GM12878 (cell line): ENCODE results near the gene UQCR10. TPM values are rescaled to one million over a fixed set of nuclear protein-coding genes. Genes with fewer than 3 reads are reported as not detected.

Experiments used
- ATAC-seq: fragments of 200-7000 bp; cut with Tn5 transposase; 3 replicates; pipeline ENCODE4 v1.9.1; 2020; ENCODE audit warnings: mild to moderate bottlenecking, moderate library complexity
- BruUV-seq: library from RNA; stranded (reverse); fragments of 400-500 nt; replicated peaks from 2 replicates; lab custom pipeline; 2021; lab: Mats Ljungman, UMichigan
- CTCF ChIA-PET: fragments of 300-600 bp; sonication (Branson Sonifier 250); formaldehyde crosslinking; extraction: SDS; loops from one replicate; lab custom pipeline; 2021; ENCODE audit warnings: inconsistent platforms; lab: Yijun Ruan, JAX
- POLR2A ChIA-PET: fragments of 350-600 bp; formaldehyde crosslinking; extraction: SDS; loops from one replicate; lab custom pipeline; 2021; ENCODE audit warnings: inconsistent platforms; lab: Charles Lee
- RAD21 ChIA-PET: fragments of 300-600 bp; sonication (Branson Sonifier 250); formaldehyde crosslinking; loops from one replicate; lab custom pipeline; 2023; ENCODE audit warnings: antibody characterized with exemption; ENCODE audit not compliant: unreplicated experiment; lab: Charles Lee
- SMC1A ChIA-PET: fragments of 300-600 bp; sonication (Branson Sonifier 250); formaldehyde crosslinking; loops from one replicate; lab custom pipeline; 2023; ENCODE audit not compliant: unreplicated experiment, uncharacterized antibody; lab: Charles Lee
- DNase-seq: peaks from one replicate; pipeline ENCODE4 v3.0.0-alpha.2; 2011; ENCODE audit warnings: low read depth, low spot score
- FAIRE-seq: peaks from 3 replicates; lab custom pipeline; 2011; peaks lifted over from hg19 to GRCh38; lab: Jason Lieb, UNC
- H2AFZ ChIP-seq: 2 replicates; pipeline ENCODE4 v1.6.0; 2011; ENCODE audit warnings: low read depth, low read length, control low read depth; ENCODE audit not compliant: control insufficient read depth
- H3K27ac ChIP-seq: 2 replicates; pipeline ENCODE4 v1.5.1; 2011; ENCODE audit warnings: control low read depth; ENCODE audit not compliant: control insufficient read depth, insufficient read depth
- H3K27me3 ChIP-seq, 2 experiments: replicated peaks in 1 of 2; 2 replicates each; pipeline versions ENCODE4 v1.6.0 to v1.6.1; 2011; ENCODE audit warnings: low read length in 1 of 2; ENCODE audit not compliant: control insufficient read depth in 2 of 2, insufficient read depth in 2 of 2
- H3K36me3 ChIP-seq, 2 experiments: 2 replicates each; pipeline ENCODE4 v1.5.1; 2011; ENCODE audit warnings: low read length in 1 of 2; ENCODE audit not compliant: control insufficient read depth in 2 of 2, insufficient read depth in 2 of 2
- H3K4me1 ChIP-seq: 2 replicates; pipeline ENCODE4 v1.6.1; 2011; ENCODE audit warnings: mild to moderate bottlenecking, low read length, moderate library complexity, mixed read lengths; ENCODE audit not compliant: control insufficient read depth, insufficient read depth
- H3K4me2 ChIP-seq: 2 replicates; pipeline ENCODE4 v1.6.0; 2011; ENCODE audit warnings: control low read depth; ENCODE audit not compliant: control insufficient read depth, insufficient read depth
- H3K4me3 ChIP-seq: fragments of 200-600 bp; sonication (generic); 2 replicates; pipeline ENCODE4 v1.5.1; 2016
- H3K79me2 ChIP-seq: 2 replicates; pipeline ENCODE4 v1.6.0; 2011; ENCODE audit warnings: low read length; ENCODE audit not compliant: control insufficient read depth, insufficient read depth
- H3K9ac ChIP-seq: 2 replicates; pipeline ENCODE4 v1.8.0; 2011; ENCODE audit warnings: low read length, control low read depth, mixed read lengths; ENCODE audit not compliant: control insufficient read depth, insufficient read depth
- H3K9me3 ChIP-seq: replicated peaks from 3 replicates; pipeline ENCODE4 v1.5.1; 2011; ENCODE audit warnings: mild to moderate bottlenecking, low read length; ENCODE audit not compliant: control insufficient read depth, insufficient read depth
- H4K20me1 ChIP-seq: 2 replicates; pipeline ENCODE4 v1.6.0; 2011; ENCODE audit not compliant: control insufficient read depth, insufficient read depth
- ATF2 ChIP-seq: IDR thresholded peaks from 2 replicates; pipeline ENCODE4 v1.6.1; 2012; ENCODE audit warnings: low read length, inconsistent platforms
- BCL11A ChIP-seq: IDR thresholded peaks from 2 replicates; pipeline ENCODE4 v1.6.1; 2011; ENCODE audit warnings: low read depth, low read length
- CBX5 ChIP-seq: sonication (generic); IDR thresholded peaks from 2 replicates; pipeline ENCODE4 v1.6.1; 2016; ENCODE audit warnings: low read depth, moderate library complexity, mild to moderate bottlenecking, inconsistent platforms
- EED ChIP-seq: sonication (generic); IDR thresholded peaks from 2 replicates; pipeline ENCODE4 v1.6.1; 2016; ENCODE audit warnings: antibody characterized with exemption, low read depth
- HDGF ChIP-seq: fragments of 450-650 bp; IDR thresholded peaks from 2 replicates; pipeline ENCODE4 v1.6.1; 2016; ENCODE audit warnings: antibody characterized with exemption
- LARP7 ChIP-seq: fragments of 450-650 bp; IDR thresholded peaks from 2 replicates; pipeline ENCODE4 v1.6.1; 2017; ENCODE audit warnings: mild to moderate bottlenecking
- MEF2B ChIP-seq: fragments of 450-650 bp; IDR thresholded peaks from 2 replicates; pipeline ENCODE4 v1.6.1; 2018; ENCODE audit warnings: mild to moderate bottlenecking, moderate library complexity; ENCODE audit not compliant: partially characterized antibody, poor library complexity, severe bottlenecking
- RB1 ChIP-seq: fragments of 450-650 bp; formaldehyde crosslinking; IDR thresholded peaks from 2 replicates; pipeline ENCODE4 v1.6.1; 2017; ENCODE audit warnings: mild to moderate bottlenecking, borderline replicate concordance
- RUNX3 ChIP-seq: IDR thresholded peaks from 2 replicates; pipeline ENCODE4 v1.6.1; 2012; ENCODE audit warnings: low read length, inconsistent platforms
- TCF12 ChIP-seq: IDR thresholded peaks from 2 replicates; pipeline ENCODE4 v1.6.1; 2011; ENCODE audit warnings: low read depth, mild to moderate bottlenecking, low read length
- TCF3 ChIP-seq: IDR thresholded peaks from 2 replicates; pipeline ENCODE4 v1.6.1; 2012; ENCODE audit warnings: low read depth, mild to moderate bottlenecking, low read length, borderline replicate concordance; ENCODE audit not compliant: insufficient read depth
- WGBS: methylation state at CpG from one replicate; pipeline ENCODE4 v1.1.6; 2016; ENCODE audit warnings: low lambda C conversion rate; ENCODE audit not compliant: insufficient replicate concordance, insufficient coverage; ENCODE audit errors: missing lambda C conversion rate; 5-methylcytosine and 5-hydroxymethylcytosine counted together
- in situ Hi-C: fragments of 300-500 bp; cut with MboI; formaldehyde crosslinking; loops from 9 replicates; pipeline ENCODE4 v1.14.3; 2018; ENCODE audit warnings: mixed read lengths
- intact Hi-C: fragments of 100-400 bp; cut with micrococcal nuclease; formaldehyde crosslinking; loops from one replicate; pipeline ENCODE4 v1.14.2; 2022; ENCODE audit not compliant: unreplicated experiment
- polyA plus RNA-seq, 11 experiments: library from polyadenylated mRNA; depleted of rRNA in 4 of 11; unstranded in 6 of 11; stranded (reverse) in 5 of 11; fragments of >200 nt; fragmentation: Nextera tagmentation in 4 of 11; fragmentation: Illumina TruSeq in 1 of 11; extraction: Ambion mirVana in 4 of 11; extraction: Trizol in 1 of 11; gene quantifications; 1 replicate in 1 of 11; 2 replicates in 10 of 11; pipeline versions ENCODE4 v1.2.1 to v1.2.3, GENCODE V29; 2011 to 2016; ENCODE audit warnings: inconsistent platforms in 2 of 11, missing spikeins in 2 of 11, low read depth in 1 of 11
- total RNA-seq, 4 experiments: library from RNA; depleted of rRNA in 3 of 4; stranded (reverse); fragments of >200 nt in 3 of 4; fragmentation: Illumina TruSeq in 1 of 4; extraction: Trizol in 1 of 4; gene quantifications; 2 replicates each; pipeline versions ENCODE4 v1.2.1 to v1.2.3, GENCODE V29; 2013 to 2021

Gene UQCR10
- total and polyA plus RNA-seq, 10 of the 15 experiments (the other 5 are each of a cell fraction or from before 2014, with no cell fraction given), result 144 to 1,021 (median 214) TPM

GRCh38 chr22:29798318-29798717, 31.1 kb downstream of the UQCR10 start:
- H3K4me1 ChIP-seq, result peaks cover 27% of the 10 kb centered on the region
- no peak overlapping the region for H3K4me3 ChIP-seq
- H3K9ac ChIP-seq, result no peak overlapping the region
- POLR2A ChIA-PET, result interaction anchor here (0.9 kb wide), 1 partner anchor 23 kb away, joined by 3 read pairs; no protein-coding TSS in a partner anchor
- no peak overlapping the region for H3K4me2 ChIP-seq
- DNase-seq, result peak; percentile 46
- CTCF ChIA-PET, result interaction anchor here (1.0 to 1.7 kb wide), 2 partner anchors 8 to 289 kb away, joined by 3 read pairs; no protein-coding TSS in a partner anchor
- H3K27me3 ChIP-seq, result no peaks in the 10 kb centered on the region
- no peaks in the 10 kb centered on the region for H4K20me1 ChIP-seq
- peaks cover 5 to 22% of the 10 kb centered on the region in 2 experiments; a peak in 3 of 4 replicates for H3K36me3 ChIP-seq
- WGBS, result 12% methylated on average over 6 of the region's 6 CpGs
- in situ Hi-C loops (no loop called here), intact Hi-C loops (no loop called here)
- BruUV-seq, result no TSS peak
- RAD21 ChIA-PET, result interaction anchor here (1.5 to 1.9 kb wide), 2 partner anchors 23 to 117 kb away, joined by 3 to 4 read pairs; no protein-coding TSS in a partner anchor
- ATAC-seq, result peak; percentile 70
- no peak overlapping the region; the same call in 1 of the 2 replicates for H2AFZ ChIP-seq
- SMC1A ChIA-PET, result no interaction called here
- no peaks in the 10 kb centered on the region for H3K9me3 ChIP-seq
- TF ChIP-seq CBX5, result no peak
- no peak for TF ChIP-seq BCL11A
- peak; percentile 56 for TF ChIP-seq MEF2B
- peak; percentile 84 for TF ChIP-seq RUNX3
- no peak for TF ChIP-seq LARP7
- TF ChIP-seq TCF3, result 0 out of 2 replicates have a peak, but pooled peaks have one; percentile 33
- TF ChIP-seq RB1, result no peak
- TF ChIP-seq HDGF, result no peak
- TF ChIP-seq EED, result peak; percentile 37; the same call in 1 of the 2 replicates
- TF ChIP-seq ATF2, result no peak
- peak; percentile 65 for TF ChIP-seq TCF12
- no peak for FAIRE-seq
- H3K79me2 ChIP-seq, result no peaks in the 10 kb centered on the region
- peak overlapping the region; percentile 51 for H3K27ac ChIP-seq
